HEK293 (cell line): ENCODE measurements around the gene PCDHB1.

Source experiments
- CTCF ChIP-seq: fragments of 450-650 bp; formaldehyde crosslinking; IDR thresholded peaks from 2 replicates; pipeline ENCODE4 v1.5.1; 2016; ENCODE audit warnings: missing biosample characterization, missing genetic modification characterization
- GLI4 ChIP-seq: fragments of 450-650 bp; formaldehyde crosslinking; IDR thresholded peaks from 2 replicates; pipeline ENCODE4 v1.5.1; 2016; ENCODE audit warnings: missing biosample characterization, missing genetic modification characterization
- HOXA7 ChIP-seq: sonication (generic); formaldehyde crosslinking; IDR thresholded peaks from 2 replicates; pipeline ENCODE4 v1.8.1; 2022; ENCODE audit warnings: missing genetic modification reagents, borderline replicate concordance
- ZNF23 ChIP-seq: fragments of 450-650 bp; formaldehyde crosslinking; IDR thresholded peaks from 2 replicates; pipeline ENCODE4 v1.5.1; 2016; ENCODE audit warnings: missing biosample characterization, missing genetic modification characterization, borderline replicate concordance
- ZNF639 ChIP-seq: fragments of 450-650 bp; formaldehyde crosslinking; IDR thresholded peaks from 2 replicates; pipeline ENCODE4 v1.5.1; 2016; ENCODE audit warnings: missing biosample characterization, missing genetic modification characterization
- ZNF792 ChIP-seq: fragments of 450-650 bp; formaldehyde crosslinking; IDR thresholded peaks from 2 replicates; pipeline ENCODE4 v1.5.1; 2016; ENCODE audit warnings: missing biosample characterization, missing genetic modification characterization
- ZSCAN5A ChIP-seq: fragments of 450-650 bp; formaldehyde crosslinking; IDR thresholded peaks from 2 replicates; pipeline ENCODE4 v1.5.1; 2016; ENCODE audit warnings: missing biosample characterization, missing genetic modification characterization
- TF ChIP-seq, protein P1 (sequence below): fragments of 450-650 bp; formaldehyde crosslinking; IDR thresholded peaks from 2 replicates; pipeline ENCODE4 v1.5.1; 2017; ENCODE audit warnings: missing biosample characterization, mild to moderate bottlenecking, missing genetic modification characterization, moderate library complexity
- TF ChIP-seq, protein P2 (sequence below): fragments of 450-650 bp; formaldehyde crosslinking; IDR thresholded peaks from 2 replicates; pipeline ENCODE4 v1.5.1; 2016; ENCODE audit warnings: missing biosample characterization, missing genetic modification characterization

DNA sequence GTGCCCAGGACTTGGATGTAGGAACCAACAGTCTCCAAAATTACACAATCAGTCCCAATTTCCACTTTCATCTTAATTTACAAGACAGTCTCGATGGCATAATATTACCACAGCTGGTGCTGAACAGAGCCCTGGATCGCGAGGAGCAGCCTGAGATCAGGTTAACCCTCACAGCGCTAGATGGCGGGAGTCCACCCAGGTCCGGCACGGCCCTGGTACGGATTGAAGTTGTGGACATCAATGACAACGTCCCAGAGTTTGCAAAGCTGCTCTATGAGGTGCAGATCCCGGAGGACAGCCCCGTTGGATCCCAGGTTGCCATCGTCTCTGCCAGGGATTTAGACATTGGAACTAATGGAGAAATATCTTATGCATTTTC lies 44.1 kb downstream of the PCDHB1 start:
- no peak for TF ChIP-seq GLI4
- no peak for TF ChIP-seq CTCF (tag by site-specific recombination)
- TF ChIP-seq ZSCAN5A (tag by site-specific recombination): no peak
- TF ChIP-seq ZNF639 (tag by site-specific recombination): no peak
- TF ChIP-seq, protein P1, sequence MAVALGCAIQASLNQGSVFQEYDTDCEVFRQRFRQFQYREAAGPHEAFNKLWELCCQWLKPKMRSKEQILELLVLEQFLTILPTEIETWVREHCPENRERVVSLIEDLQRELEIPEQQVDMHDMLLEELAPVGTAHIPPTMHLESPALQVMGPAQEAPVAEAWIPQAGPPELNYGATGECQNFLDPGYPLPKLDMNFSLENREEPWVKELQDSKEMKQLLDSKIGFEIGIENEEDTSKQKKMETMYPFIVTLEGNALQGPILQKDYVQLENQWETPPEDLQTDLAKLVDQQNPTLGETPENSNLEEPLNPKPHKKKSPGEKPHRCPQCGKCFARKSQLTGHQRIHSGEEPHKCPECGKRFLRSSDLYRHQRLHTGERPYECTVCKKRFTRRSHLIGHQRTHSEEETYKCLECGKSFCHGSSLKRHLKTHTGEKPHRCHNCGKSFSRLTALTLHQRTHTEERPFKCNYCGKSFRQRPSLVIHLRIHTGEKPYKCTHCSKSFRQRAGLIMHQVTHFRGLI: no peak
- no peak for TF ChIP-seq ZNF23 (tag by site-specific recombination)
- no peak for TF ChIP-seq ZNF792 (tag by site-specific recombination)
- no peak for TF ChIP-seq HOXA7
- TF ChIP-seq, protein P2, sequence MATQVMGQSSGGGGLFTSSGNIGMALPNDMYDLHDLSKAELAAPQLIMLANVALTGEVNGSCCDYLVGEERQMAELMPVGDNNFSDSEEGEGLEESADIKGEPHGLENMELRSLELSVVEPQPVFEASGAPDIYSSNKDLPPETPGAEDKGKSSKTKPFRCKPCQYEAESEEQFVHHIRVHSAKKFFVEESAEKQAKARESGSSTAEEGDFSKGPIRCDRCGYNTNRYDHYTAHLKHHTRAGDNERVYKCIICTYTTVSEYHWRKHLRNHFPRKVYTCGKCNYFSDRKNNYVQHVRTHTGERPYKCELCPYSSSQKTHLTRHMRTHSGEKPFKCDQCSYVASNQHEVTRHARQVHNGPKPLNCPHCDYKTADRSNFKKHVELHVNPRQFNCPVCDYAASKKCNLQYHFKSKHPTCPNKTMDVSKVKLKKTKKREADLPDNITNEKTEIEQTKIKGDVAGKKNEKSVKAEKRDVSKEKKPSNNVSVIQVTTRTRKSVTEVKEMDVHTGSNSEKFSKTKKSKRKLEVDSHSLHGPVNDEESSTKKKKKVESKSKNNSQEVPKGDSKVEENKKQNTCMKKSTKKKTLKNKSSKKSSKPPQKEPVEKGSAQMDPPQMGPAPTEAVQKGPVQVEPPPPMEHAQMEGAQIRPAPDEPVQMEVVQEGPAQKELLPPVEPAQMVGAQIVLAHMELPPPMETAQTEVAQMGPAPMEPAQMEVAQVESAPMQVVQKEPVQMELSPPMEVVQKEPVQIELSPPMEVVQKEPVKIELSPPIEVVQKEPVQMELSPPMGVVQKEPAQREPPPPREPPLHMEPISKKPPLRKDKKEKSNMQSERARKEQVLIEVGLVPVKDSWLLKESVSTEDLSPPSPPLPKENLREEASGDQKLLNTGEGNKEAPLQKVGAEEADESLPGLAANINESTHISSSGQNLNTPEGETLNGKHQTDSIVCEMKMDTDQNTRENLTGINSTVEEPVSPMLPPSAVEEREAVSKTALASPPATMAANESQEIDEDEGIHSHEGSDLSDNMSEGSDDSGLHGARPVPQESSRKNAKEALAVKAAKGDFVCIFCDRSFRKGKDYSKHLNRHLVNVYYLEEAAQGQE (tag by site-specific recombination): no peak
